ENCODE results near the gene FPR1. TPM values are rescaled to one million over a fixed set of nuclear protein-coding genes. Genes with fewer than 3 reads are reported as not detected.

FPR1 gene
- total and polyA plus RNA-seq, 2 of the 8 experiments (the other 6 are each of a cell fraction or from before 2014, with no cell fraction given) = 0.11 TPM; not detected in 1

DNA sequence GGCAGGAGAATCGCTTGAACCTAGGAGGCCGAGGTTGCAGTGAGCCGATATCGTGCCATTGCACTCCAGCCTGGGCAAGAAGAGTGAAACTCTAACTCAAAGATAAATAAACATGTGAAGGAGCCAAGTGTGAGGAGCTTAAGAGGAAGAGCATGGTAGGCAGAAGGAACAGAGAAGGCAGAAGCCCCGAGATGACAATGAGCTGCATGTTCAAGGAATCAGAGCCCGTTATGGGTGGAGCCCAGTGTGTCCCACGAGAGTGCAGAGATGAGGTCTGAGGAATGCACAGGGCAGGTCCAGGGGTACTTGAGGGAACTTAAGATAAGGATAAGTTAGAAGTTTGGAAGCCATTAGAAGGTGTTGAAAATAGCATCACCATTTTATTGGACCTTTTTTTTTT, 10.0 kb upstream of the FPR1 start (continued):
- no peak for TF ChIP-seq CHD2 (IDR thresholded peaks at IDR 0.05; ENCODE audit: low read length)
- TF ChIP-seq MAFK (IDR thresholded peaks at IDR 0.05; ENCODE audit: low read depth, low read length) = no peak
- no peak for TF ChIP-seq RBBP5 (IDR thresholded peaks at IDR 0.05; ENCODE audit: borderline replicate concordance, low read depth, low read length)
- no peak for TF ChIP-seq SIRT6 (IDR thresholded peaks at IDR 0.05; ENCODE audit: low read length)
- TF ChIP-seq BRCA1 (IDR thresholded peaks at IDR 0.05; ENCODE audit: low read depth, low read length) = no peak
- TF ChIP-seq RAD21 (IDR thresholded peaks at IDR 0.05 in 1 of 2, conservative IDR thresholded peaks at IDR 0.05 in 1 of 2; ENCODE audit: low read depth in 2 of 2, low read length in 2 of 2) = no peak
- no peak for TF ChIP-seq TEAD4 (IDR thresholded peaks at IDR 0.05; ENCODE audit: low read depth, low read length)
